ENCODE measurements around the gene AACS. TPM values are rescaled to one million over a fixed set of nuclear protein-coding genes. Genes with fewer than 3 reads are reported as not detected.

The AACS gene
- total and polyA plus RNA-seq, 3 donors from 2014 or later: 26.0 to 44.8 (median 31.7) TPM

DNA sequence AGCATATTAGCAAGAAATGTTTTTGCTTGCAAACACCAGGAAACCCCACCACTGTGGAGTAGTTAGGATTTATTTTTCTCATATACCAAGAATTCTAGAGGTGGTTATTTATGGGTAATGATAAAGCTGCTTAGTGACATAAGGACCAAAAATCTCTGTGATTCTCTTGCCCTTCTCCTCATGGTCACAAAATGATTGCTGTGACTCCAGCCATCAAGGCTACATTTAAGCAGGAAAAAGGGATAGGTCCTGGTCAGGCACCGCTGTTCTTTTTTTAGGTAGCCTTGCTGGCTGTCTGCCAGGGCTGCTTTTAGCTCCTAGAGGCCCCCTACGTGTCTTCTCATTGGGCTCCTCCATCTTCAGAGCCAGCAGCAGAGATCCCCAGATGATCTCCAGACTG is 104.2 kb downstream of the AACS start:
- no peak for DNase-seq
- Histone ChIP-seq H3K9me3 (no peaks in the 10 kb centered on the region), H3K4me3 (no peak overlapping the region), H3K27ac (no peak overlapping the region), H3K4me1 (no peaks in the 10 kb centered on the region), H3K36me3 (ENCODE audit: low read depth, missing control alignments) (no peaks in the 10 kb centered on the region), H3K27me3 (no peaks in the 10 kb centered on the region)
- WGBS, 2 donors: 61 to 73% methylated on average over 2 of the region's 2 CpGs
- TF ChIP-seq POLR2A (IDR thresholded peaks at IDR 0.05): no peak
- TF ChIP-seq, protein P1, sequence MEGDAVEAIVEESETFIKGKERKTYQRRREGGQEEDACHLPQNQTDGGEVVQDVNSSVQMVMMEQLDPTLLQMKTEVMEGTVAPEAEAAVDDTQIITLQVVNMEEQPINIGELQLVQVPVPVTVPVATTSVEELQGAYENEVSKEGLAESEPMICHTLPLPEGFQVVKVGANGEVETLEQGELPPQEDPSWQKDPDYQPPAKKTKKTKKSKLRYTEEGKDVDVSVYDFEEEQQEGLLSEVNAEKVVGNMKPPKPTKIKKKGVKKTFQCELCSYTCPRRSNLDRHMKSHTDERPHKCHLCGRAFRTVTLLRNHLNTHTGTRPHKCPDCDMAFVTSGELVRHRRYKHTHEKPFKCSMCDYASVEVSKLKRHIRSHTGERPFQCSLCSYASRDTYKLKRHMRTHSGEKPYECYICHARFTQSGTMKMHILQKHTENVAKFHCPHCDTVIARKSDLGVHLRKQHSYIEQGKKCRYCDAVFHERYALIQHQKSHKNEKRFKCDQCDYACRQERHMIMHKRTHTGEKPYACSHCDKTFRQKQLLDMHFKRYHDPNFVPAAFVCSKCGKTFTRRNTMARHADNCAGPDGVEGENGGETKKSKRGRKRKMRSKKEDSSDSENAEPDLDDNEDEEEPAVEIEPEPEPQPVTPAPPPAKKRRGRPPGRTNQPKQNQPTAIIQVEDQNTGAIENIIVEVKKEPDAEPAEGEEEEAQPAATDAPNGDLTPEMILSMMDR (IDR thresholded peaks at IDR 0.05): no peak
- intact Hi-C loops (cut with DNase I; ENCODE audit: low total_unique reads): no loop called here

DNA sequence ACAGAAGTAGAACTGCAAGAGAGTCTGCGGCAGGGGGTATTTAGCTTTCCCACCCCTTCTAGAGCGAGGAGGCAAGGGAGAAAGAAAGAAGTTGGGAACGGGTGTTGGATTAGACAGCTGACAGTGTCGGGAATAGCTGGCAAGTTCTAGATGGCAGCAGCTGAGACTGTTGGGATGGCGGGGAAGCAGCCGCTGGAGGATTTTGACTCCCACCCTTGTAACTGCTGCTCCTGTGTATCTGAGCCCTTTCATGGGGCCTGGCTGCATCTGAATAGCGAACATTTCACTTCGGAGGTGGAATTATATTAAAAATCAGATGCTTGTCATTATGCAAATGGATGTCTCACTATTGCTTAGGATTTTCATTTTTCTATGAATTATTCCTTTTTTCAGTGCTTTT is 104.6 kb downstream of the AACS start:
- intact Hi-C loops (cut with DNase I; ENCODE audit: low total_unique reads): no loop called here
- Histone ChIP-seq H3K27ac (no peak overlapping the region), H3K27me3 (no peaks in the 10 kb centered on the region), H3K36me3 (ENCODE audit: low read depth, missing control alignments) (no peaks in the 10 kb centered on the region), H3K9me3 (no peaks in the 10 kb centered on the region), H3K4me1 (no peaks in the 10 kb centered on the region), H3K4me3 (no peak overlapping the region)
- DNase-seq: no peak
- TF ChIP-seq POLR2A (IDR thresholded peaks at IDR 0.05): no peak
- TF ChIP-seq, protein P1 (IDR thresholded peaks at IDR 0.05): no peak
- 82 to 87% methylated on average over 8 of the region's 8 CpGs for WGBS, 2 donors

DNA sequence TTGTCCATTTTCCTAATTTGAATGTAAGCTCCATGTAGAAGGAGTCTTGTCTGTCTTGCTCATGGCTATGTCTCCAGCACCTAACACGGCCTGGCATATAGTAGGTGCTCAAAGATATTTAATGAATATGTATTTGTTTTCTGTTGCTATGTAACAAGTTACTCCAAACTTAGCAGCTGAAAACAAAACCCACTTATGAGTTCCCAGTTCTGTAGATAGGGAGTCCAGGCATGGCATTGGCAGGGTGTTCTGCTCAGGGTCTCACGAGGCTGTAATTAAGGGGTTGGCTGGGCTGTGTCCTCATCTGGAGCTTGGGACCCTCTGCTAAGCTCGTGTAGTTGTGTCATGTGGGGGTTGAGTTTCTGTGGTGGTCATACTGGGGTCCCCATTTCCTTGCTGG is 106.0 kb downstream of the AACS start:
- intact Hi-C loops (cut with DNase I; ENCODE audit: low total_unique reads): no loop called here
- no peak for DNase-seq
- no peaks in the 10 kb centered on the region for H3K4me1 ChIP-seq
- WGBS, 2 donors: 68 to 76% methylated on average over 3 of the region's 3 CpGs
- no peaks in the 10 kb centered on the region for H3K27me3 ChIP-seq
- no peaks in the 10 kb centered on the region for H3K9me3 ChIP-seq
- no peak overlapping the region for H3K27ac ChIP-seq
- H3K4me3 ChIP-seq: no peak overlapping the region
- H3K36me3 ChIP-seq (ENCODE audit: low read depth, missing control alignments): no peaks in the 10 kb centered on the region
- TF ChIP-seq POLR2A (IDR thresholded peaks at IDR 0.05): no peak
- TF ChIP-seq, protein P1 (IDR thresholded peaks at IDR 0.05): no peak

DNA sequence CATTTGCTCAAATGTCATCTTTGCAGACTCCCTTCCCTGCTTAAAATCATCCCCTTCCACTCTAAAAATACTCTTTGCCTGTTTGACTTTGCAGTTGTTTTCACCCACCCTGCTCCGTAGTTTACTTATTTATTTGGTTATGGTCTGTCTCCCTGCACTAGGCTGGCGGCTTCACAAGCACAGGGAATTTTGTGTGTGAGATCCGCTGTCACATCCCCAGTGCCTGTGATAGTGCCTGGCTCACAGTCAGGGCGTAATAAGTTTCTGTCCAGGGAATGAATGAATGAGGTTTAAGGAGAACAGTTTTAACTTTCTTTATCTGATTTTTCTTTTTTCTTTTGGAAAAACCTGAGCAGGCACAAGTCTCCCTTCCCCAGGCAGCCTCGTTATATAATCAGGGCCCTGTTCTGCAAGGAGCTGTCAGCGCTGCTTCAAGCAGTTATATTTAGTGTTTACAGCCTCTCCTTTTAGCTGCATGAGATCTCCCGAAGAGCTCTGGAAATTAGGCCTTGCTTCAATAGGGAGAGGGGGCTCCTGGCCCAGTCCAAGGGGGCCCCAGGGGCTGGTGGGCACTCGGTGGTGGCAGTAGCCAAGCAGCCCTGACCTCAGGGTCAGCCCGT is 107.1 kb downstream of the AACS start:
- no peaks in the 10 kb centered on the region for H3K27me3 ChIP-seq
- H3K27ac ChIP-seq: no peak overlapping the region
- no peak overlapping the region for H3K4me3 ChIP-seq
- no peak for DNase-seq
- intact Hi-C loops (cut with DNase I; ENCODE audit: low total_unique reads): no loop called here
- no peaks in the 10 kb centered on the region for H3K4me1 ChIP-seq
- H3K9me3 ChIP-seq: no peaks in the 10 kb centered on the region
- H3K36me3 ChIP-seq (ENCODE audit: low read depth, missing control alignments): no peaks in the 10 kb centered on the region
- 76 to 77% methylated on average over 9 of the region's 9 CpGs for WGBS, 2 donors
- TF ChIP-seq POLR2A (IDR thresholded peaks at IDR 0.05): no peak

DNA sequence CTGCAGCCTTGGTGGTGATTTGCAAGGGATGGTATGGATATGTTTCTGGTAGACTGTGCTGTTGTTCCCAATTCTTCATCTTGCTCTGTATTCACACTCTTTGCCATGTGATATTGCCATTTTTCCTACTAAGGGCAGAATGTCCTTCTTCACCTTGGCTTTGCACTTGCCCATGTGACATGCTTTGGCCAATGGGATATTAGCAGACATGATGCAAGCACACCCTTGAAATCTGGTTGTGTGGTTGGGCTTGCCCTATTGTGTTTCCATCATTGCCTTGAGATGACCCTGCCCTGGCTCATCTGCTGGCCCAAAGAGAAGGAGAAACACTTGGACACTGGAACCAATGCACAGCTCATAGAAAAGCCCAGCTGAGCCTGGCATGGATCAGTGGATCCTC is 110.3 kb downstream of the AACS start:
- Histone ChIP-seq H3K4me3 (no peak overlapping the region), H3K4me1 (no peaks in the 10 kb centered on the region), H3K36me3 (ENCODE audit: low read depth, missing control alignments) (no peaks in the 10 kb centered on the region), H3K9me3 (no peaks in the 10 kb centered on the region), H3K27me3 (no peaks in the 10 kb centered on the region), H3K27ac (no peak overlapping the region)
- no peak for DNase-seq
- TF ChIP-seq, protein P1 (IDR thresholded peaks at IDR 0.05): no peak
- no peak for TF ChIP-seq POLR2A (IDR thresholded peaks at IDR 0.05)
- intact Hi-C loops (cut with DNase I; ENCODE audit: low total_unique reads): no loop called here
